Measurements from ENCODE around the gene CCDC188.

GRCh38 chr22:20124083-20124787, 26.6 kb downstream of the CCDC188 start:
- TF ChIP-seq NBN (conservative IDR thresholded peaks at IDR 0.05) (no peak), ZNF703 (CRISPR knock-in tag; IDR thresholded peaks at IDR 0.05; ENCODE audit: borderline replicate concordance) (no peak), ARNT (IDR thresholded peaks at IDR 0.05) (no peak), JUN (CRISPR knock-in tag; IDR thresholded peaks at IDR 0.05) (no peak), CSRNP2 (CRISPR knock-in tag; conservative IDR thresholded peaks at IDR 0.05; ENCODE audit: low read depth) (no peak), MLXIP (CRISPR knock-in tag; IDR thresholded peaks at IDR 0.05; ENCODE audit: borderline replicate concordance) (no peak), BRF2 (CRISPR knock-in tag; IDR thresholded peaks at IDR 0.05) (no peak)
